ENCODE results near the gene OR51I1.

OR51I1 gene

DNA sequence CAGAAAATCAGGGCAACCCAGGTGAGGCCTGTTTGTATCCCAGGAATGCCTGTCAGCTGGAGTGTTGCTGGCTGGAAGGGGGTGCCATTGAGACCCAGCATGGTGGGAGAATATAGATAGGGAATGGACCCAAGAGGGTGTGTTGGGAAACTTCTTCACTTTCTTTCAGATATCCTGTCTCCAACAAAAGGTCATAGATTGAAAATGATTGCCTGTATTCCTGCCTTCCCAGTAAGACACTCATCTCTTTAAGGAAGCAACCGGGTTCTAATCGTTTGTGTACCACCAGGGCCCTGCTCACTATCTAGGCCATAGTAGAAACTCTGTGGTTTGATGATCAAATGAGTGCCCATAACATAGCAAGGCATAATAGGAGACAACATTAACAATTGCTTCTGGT, at the start of gene OR51I1:
OR51I1 (minus strand) TSS at position 101 of the 400 bp plus-strand sequence; CDS start at position 101, 0 bp downstream.
- DNase-seq: no peak

DNA sequence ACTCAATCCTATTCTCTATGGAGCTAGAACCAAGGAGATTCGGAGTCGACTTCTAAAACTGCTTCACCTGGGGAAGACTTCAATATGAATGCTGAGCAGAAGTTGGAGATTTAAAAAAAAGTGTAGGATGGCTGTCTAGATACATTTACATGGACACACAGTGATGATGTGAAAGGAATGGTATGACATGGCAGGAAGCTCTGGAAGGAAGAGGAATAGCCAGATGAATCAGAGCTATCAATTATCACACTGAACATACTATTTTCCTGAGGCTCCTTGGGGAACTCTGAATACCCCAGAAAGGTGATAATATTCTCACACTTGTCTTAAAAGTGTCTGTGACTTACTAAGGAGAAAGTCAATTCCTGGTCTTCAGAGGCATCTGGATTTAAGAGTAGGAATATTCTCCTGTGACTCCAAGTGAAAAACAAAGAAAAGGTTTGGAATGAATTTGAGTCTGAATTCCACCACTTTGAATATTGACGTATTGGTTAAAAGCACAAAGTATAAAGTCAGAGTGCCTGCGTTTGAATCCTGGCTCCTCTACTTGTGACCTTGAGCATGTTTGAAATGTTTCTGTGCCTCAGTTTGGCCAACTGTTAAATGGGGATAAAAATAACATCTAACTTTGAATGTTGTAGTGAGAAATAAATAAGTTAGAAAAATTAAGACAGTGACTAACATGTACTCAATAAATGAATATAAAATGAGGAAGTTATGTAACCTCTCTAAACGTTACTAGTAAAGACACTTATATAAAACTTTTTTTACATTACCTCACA, 48.5 kb upstream of the OR51I1 start:
- DNase-seq: no peak

GRCh38 chr11:5488798-5489399, 47.6 kb upstream of the OR51I1 start:
- no peak for DNase-seq

GRCh38 chr11:5488385-5488784, 47.1 kb upstream of the OR51I1 start, which contains the start of gene OR52D1:
Gene OR52D1, plus strand, starts transcription at chr11:5488685. Its CDS starts 22 bp downstream, at chr11:5488707.
- DNase-seq: no peak

- DNase-seq: no peak
Observed at GRCh38 chr11:5486421-5486820, 45.1 kb upstream of the OR51I1 start.

DNA sequence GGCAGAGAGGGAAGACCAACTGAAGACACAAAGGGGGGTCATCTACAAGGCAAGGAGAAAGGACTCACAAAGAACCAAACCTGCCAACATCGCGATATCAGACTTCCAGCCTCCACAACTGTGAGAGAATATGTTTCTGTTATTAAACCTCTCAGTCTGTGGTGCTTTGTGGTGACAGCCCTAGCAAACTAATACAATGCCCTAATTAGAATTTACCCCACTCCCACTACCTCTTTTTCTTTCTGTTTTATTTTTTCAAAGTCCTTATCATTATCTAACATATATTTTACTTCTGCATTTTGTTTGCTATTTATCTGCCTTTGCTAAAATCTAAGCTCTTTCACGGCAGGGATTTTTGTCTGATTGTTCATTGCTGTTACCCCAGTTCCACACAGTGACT, 44.7 kb upstream of the OR51I1 start:
- no peak for DNase-seq

DNA sequence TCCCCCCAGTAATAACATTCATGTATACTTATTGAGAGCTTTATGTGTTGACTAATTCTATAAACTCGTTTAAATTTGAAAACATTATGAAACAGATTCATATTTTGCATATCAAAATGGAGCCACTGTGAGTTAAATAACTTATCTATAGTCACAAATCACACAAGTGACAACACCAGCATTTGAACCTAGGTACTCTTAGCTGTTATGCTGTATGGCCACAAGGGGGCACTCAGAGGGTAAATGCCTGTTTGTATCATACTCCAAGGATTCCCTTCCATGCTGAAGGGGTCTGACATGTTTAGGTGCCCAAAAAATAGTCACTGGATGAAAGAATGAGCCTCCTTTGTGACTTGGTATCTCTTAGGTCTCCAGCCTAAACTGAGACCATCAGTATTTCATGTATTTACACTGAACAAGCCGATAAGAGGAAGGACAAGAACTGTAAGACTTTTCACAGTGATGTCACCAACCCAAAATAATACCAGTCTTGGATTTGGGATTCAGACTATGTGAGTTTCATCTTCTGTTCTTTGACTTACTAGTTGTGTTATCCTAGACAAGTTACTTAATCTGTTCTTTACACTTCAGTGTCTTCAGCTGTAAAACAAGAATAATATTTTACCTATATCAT, 35.0 kb upstream of the OR51I1 start:
- peak; percentile 41 for DNase-seq

- DNase-seq: no peak
Observed at GRCh38 chr11:5473921-5474320, 32.6 kb upstream of the OR51I1 start.

DNA sequence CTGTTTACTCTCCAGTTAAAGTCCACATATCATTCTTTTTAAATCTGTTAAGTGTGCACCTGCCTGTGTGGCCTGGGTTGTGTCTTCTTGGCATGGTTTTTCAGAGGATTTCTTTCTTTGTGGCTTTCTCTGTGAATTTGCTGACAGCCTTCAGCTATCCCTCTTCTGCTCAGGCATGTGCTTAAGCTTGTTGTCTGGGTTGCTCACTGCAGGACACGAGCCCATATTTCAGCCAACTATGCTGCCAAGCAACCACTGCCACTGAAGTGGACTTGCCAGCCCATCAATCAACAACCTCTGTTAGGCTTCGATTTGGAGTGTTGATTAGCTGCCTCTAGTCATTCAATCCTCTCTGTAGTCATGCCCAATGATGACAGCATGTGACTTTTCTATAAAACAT, 26.2 kb upstream of the OR51I1 start:
- DNase-seq: no peak

- DNase-seq: no peak
Observed at GRCh38 chr11:5460983-5461621, 19.8 kb upstream of the OR51I1 start.

DNA sequence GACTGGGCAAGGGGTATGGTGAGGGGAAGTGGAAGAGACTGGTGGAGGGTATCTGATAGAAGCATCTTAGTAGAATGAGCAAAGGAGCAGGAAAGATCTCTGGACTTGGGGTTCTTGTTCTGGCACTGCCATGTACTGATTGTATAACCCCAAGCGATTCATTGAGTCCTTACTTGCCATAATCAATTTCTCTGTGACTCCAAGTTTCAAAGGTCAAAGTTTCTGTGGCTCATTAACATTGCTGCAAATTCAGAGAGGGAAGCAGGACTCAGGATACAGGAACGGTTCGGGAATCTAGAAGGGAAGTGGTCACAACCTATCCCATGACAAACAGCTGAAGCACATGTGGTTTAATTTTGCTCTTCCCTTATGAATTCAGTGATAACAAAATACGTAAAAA, 8.1 kb upstream of the OR51I1 start:
- DNase-seq: no peak

DNA sequence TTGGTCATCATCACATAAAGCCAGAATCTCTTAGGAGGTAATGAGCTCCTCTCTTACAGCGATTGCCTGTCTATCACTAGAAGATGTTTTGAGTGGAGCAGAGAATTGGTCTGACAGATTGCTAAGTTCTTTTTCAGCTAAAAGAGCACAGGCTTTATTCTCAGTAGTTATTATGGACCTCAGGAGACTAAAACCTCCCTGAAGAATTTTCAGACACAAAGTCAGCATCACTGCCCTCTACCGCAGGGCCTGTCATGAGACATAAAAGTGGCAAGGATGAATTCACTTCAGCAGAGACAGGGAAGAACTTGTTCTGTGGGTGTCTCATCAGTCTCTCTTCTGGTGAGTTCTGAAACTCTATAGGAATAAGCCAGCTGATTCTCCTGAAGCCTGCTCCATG, 7.7 kb upstream of the OR51I1 start, which contains the start of gene OR51I2:
OR51I2 (plus strand) TSS at position 301 of the 400 bp plus-strand sequence. CDS start 4,166 bp downstream, outside the sequence.
- DNase-seq: no peak

DNA sequence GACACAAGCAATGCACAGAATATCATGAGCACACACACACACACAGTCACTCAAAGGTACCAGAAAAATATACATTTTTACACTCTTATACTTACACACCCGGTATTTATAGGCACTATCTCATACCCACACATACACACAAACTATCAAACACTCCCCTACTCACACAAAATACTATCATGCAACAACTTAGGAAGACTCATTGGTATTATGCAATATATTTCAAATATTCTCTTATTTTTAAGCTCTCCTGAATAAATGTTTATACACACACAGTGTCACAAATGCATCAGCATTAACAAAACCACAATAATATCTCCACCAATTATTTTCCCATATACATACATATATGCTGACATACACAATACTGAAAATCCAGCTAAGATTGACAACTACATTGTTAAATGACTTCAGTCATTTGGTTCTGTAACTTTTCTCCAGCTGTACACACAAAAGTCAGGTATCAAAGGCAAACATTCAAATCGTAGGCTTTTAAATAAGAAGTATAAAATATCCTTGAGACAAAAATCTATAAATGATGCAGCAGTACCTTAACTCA, 2.6 kb upstream of the OR51I1 start:
- no peak for DNase-seq

DNA sequence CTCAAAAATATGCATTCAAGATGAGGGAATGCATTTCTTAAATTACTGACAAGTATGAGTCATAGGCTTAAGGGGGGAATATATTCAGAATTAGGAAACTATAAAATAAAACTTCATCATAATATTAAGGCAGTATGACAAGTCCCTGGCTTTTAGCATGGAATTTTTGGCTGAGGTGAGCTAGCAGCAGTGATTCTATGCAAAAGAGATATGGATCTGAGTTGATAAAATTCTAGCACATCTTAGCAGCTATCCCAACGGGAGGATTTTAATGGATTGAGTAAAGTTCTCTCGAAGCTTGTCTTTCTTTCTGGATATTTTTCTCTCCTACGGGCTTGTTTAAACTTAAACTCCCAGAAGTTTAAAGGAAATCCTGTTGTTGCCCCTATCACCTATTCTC, 18.2 kb downstream of the OR51I1 start:
- no peak for DNase-seq

DNA sequence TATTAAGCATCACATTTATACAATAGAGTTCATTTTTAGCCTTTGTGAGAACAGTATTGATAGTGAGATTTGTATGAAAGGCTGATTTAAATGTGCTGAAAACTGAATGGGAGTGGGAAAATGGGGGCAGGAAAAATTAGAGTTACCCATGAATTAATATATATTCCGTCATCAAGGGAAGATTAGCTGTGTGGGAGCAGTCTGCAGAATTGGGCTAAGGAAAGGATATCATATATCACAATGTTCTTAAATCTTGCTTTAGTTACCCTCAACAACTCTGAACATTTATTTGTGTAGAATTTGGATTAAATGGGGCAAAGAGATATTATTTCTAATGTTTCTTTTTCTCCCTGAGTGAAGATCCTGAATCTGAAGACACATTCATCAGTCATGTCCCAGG, 19.5 kb downstream of the OR51I1 start, which contains the start of gene OR51Q1:
OR51Q1 (plus strand) TSS at position 301 of the 400 bp plus-strand sequence; CDS start at position 391, 90 bp downstream.
- no peak for DNase-seq

DNA sequence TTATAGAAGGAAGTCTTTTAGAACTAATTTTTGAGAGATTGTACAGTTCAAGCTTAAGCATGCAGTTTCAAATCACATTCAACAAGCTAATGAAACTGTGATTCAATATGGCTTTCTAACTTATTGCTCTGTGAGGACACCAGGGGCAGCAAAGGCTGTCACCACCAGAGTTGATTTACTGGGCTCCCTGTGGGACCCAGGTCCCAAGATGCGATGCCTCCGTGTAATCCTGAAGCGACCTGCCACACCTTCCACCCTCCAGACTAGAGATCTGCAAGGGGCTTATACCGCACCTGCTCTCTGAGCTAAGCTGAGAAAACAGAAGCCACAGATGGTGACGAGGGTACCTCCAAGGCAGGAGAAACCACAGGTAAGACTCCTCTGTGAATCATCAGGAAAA, 20.3 kb downstream of the OR51I1 start:
- DNase-seq: no peak

GRCh38 chr11:5405173-5405572, 36.1 kb downstream of the OR51I1 start:
- DNase-seq: no peak

DNA sequence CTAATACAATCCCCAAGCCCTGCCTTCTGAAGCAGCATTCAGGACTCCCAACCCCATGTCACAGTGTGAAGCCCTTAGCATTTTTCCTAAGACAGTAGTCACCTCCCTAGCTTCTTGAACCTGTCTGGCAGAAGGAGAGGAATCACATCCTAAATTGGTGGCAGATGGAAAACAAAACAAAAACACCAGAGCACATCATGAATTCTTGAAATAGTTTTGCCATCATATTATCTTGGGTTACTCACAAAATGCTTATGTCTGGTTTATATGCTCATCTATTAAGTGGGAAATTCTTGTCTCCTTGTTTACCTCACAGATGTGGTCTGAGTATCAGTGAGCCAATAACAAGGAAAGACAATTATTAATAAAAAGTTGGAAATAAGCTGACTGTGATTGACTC, 42.4 kb downstream of the OR51I1 start:
- no peak for DNase-seq

GRCh38 chr11:5394091-5394490, 47.2 kb downstream of the OR51I1 start:
- DNase-seq: no peak

Measured in CD4-positive, alpha-beta T cell treated with Interleukin-10 for 1 hour (primary cell).